ENCODE measurements around the gene ALG3.

The ALG3 gene

GRCh38 chr3:184259396-184259877 lies 10.7 kb upstream of the ALG3 start:
- intact Hi-C loops (cut with DNase I; ENCODE audit: low total_unique reads): loop anchor here (10.0 kb wide), 1 partner anchor 365 kb away; no protein-coding TSS in a partner anchor
- H3K9me3 ChIP-seq: no peaks in the 10 kb centered on the region
- peaks cover 0 to 70% of the 10 kb centered on the region in 2 donors for H3K27me3 ChIP-seq
- no peak overlapping the region for H3K27ac ChIP-seq
- peaks cover 0 to 35% (median 31%) of the 10 kb centered on the region in 4 donors for H3K4me1 ChIP-seq
- no peak overlapping the region for H3K4me3 ChIP-seq
- TF ChIP-seq CTCF (IDR thresholded peaks at IDR 0.05): no peak
- H3K36me3 ChIP-seq: peaks cover 6 to 14% (median 7%) of the 10 kb centered on the region in 3 donors
- no peak for DNase-seq

GRCh38 chr3:184258926-184259325 lies 10.2 kb upstream of the ALG3 start:
- intact Hi-C loops (cut with DNase I; ENCODE audit: low total_unique reads): loop anchor here (10.0 kb wide), 1 partner anchor 364 kb away; no protein-coding TSS in a partner anchor
- H3K36me3 ChIP-seq: peaks cover 6 to 14% (median 7%) of the 10 kb centered on the region in 3 donors
- DNase-seq: no peak
- TF ChIP-seq CTCF (IDR thresholded peaks at IDR 0.05): no peak
- H3K4me3 ChIP-seq: no peak overlapping the region
- peaks cover 0 to 35% (median 31%) of the 10 kb centered on the region in 4 donors for H3K4me1 ChIP-seq
- no peaks in the 10 kb centered on the region for H3K9me3 ChIP-seq
- no peak overlapping the region for H3K27ac ChIP-seq
- H3K27me3 ChIP-seq: peaks cover 0 to 65% of the 10 kb centered on the region in 2 donors

GRCh38 chr3:184257083-184257915 lies 8.5 kb upstream of the ALG3 start:
- Histone ChIP-seq H3K9me3 (no peaks in the 10 kb centered on the region), H3K27me3 (peaks cover 0 to 52% of the 10 kb centered on the region in 2 donors), H3K4me3 (no peak overlapping the region), H3K36me3 (peaks cover 6 to 14% (median 7%) of the 10 kb centered on the region in 3 donors), H3K27ac (no peak overlapping the region), H3K4me1 (peaks cover 0 to 29% (median 27%) of the 10 kb centered on the region in 4 donors)
- intact Hi-C loops (cut with DNase I; ENCODE audit: low total_unique reads): loop anchor here (10.0 kb wide), 1 partner anchor 362 kb away; no protein-coding TSS in a partner anchor
- TF ChIP-seq CTCF (IDR thresholded peaks at IDR 0.05): no peak
- DNase-seq: no peak

GRCh38 chr3:184255291-184256039 lies 6.7 kb upstream of the ALG3 start:
- intact Hi-C loops (cut with DNase I; ENCODE audit: low total_unique reads): loop anchor here (10.0 kb wide), 1 partner anchor 361 kb away; no protein-coding TSS in a partner anchor
- Histone ChIP-seq H3K27ac (no peak overlapping the region), H3K9me3 (no peaks in the 10 kb centered on the region), H3K4me1 (peaks cover 0 to 14% (median 12%) of the 10 kb centered on the region in 4 donors), H3K4me3 (no peak overlapping the region), H3K36me3 (peaks cover 6 to 14% (median 7%) of the 10 kb centered on the region in 3 donors), H3K27me3 (peaks cover 0 to 35% of the 10 kb centered on the region in 2 donors)
- DNase-seq: no peak
- no peak for TF ChIP-seq CTCF (IDR thresholded peaks at IDR 0.05)

GRCh38 chr3:184250167-184250828 lies 1.5 kb upstream of the ALG3 start:
- peaks cover 3 to 6% (median 5%) of the 10 kb centered on the region in 3 donors for H3K36me3 ChIP-seq
- intact Hi-C loops (cut with DNase I; ENCODE audit: low total_unique reads): loop anchor here (5.0 to 10.0 kb wide), 2 partner anchors 113 to 355 kb away; partner anchors contain the start of gene EIF2B5
- H3K9me3 ChIP-seq: no peaks in the 10 kb centered on the region
- peak; percentile 77 to 94 for TF ChIP-seq CTCF (IDR thresholded peaks at IDR 0.05)
- DNase-seq: peak; percentile 89 to 90
- H3K27ac ChIP-seq: peak overlapping the region; percentile 67 to 82
- H3K4me1 ChIP-seq: peaks cover 0 to 21% (median 17%) of the 10 kb centered on the region in 4 donors
- no peaks in the 10 kb centered on the region for H3K27me3 ChIP-seq
- peak overlapping the region; percentile 70 to 71 for H3K4me3 ChIP-seq

Data from tibial artery (tissue), 4 donors.